Amniotic stem cell (primary cell): ENCODE results near the gene SPATA6L.

Experiments
- DNase-seq: peaks from one replicate; lab custom pipeline; 2025; lab: John Stamatoyannopoulos, UW

The SPATA6L gene

DNA sequence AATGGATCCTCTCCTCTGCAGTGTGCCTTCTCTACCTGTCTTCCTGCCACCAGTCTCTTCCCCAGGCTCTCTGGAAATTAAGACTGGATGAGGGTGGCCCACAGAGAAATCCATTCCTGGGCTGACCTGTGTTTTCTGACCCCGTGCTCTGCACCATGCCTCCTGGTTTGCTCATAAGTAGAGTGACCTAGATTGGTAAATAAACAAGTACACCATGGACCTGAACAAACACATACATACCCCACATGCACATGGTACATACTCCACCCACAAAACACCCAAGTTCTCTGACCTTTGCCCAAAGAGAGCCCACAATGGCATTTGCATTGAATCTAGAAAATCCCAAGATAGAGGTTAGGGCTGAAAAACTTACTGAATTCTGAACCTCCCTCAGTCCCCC lies 81.6 kb downstream of the SPATA6L start:
- no peak for DNase-seq

DNA sequence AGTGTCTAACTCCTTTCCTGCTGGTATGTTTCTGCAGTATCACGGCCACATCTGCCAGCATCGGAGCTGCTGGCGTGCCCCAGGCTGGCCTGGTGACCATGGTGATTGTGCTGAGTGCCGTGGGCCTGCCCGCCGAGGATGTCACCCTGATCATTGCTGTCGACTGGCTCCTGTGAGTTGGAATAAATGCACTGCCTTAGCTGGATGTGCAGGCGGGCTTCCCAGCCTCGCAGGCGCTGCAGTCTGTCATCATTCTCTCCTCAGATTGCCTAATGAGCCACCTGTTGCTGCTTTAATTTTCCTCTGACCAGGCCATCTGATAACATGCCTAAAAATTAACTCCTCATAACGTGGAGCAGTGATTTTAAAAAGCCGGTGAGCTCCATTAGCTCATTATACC lies 83.3 kb downstream of the SPATA6L start:
- DNase-seq, result no peak

DNA sequence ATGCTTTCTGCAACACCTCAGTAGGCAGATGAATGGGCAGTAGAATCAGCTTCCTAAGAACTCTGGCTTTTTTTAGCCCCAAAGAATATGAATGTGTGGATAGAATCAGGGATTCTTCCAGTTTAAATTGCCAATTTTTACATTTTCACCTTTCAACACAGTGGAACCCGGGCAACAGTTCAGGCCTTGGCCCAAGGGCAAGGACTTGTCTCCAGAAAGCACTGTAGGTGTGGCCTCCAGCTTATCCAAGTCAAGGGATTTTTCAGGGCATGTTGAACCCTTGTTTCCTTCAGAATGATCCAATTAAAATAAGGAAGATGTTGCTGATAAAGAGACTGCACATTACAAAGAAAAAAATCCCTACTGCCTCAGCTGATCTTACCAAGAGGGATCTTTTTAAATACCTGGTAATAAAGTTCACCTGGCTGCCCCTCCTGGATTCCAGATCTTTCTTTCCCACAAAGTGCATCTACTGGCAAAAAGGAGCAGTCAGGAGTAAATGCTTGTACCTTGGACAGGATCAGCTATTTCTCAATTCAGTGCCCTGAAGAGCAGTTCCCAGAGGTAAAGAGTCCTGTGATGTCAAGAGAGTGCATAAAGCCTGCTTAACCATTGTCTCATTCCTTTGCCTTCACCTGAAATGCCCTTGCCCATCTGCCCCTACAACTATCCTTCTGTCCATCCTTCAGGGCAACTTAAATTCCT lies 84.3 kb downstream of the SPATA6L start:
- no peak for DNase-seq

DNA sequence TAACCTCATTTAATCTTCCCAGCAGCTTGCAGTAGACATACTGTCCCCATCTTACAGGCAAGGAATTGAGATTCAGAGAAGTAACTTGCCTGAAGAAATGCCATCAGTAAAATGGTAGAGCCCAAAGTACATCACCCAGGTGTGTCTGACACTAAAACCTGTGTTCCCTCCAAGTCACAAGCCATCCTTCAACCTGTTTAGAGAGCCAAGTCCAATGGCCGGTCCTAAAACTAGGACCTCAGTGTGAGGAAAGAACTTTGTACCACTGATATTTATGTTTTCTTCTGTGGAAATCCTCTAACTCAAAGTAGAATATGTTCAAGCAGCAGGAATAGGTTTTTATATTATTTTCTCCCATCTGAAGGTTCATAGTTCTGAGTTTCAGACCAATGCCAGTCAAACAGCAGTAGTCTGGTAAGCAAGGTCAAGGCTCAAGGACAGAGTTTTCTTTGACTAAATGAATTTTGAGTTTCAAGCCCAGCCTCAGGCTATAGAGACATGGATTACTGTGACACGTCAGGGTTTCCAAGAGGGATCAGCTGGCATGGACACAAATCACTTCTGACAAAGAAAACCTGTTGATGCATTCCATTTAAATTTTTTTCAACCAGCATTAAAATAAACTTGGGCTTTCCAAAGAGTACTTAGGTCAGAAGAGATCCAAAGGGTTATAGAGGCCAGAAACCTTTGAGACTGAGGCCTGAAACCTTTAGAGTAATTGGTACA lies 85.1 kb downstream of the SPATA6L start:
- no peak for DNase-seq

DNA sequence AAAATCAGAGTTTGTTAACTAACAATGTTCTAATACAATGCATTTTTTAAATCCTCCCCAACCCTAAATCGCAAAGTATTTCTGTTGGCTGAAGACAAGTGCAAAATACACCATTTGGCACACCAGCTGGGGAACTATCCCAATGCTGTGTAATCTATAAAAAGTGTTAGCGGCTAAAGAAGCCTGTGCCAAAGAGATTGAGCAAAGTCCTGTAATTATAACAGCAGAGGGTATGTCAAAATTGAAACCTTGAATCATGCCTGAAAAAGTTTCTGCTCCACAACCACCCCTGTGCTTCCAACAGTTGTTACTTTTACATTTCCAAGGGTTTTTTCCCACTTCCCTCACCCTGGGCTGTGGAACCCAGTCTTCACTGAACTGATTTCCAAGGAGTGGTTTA lies 87.3 kb downstream of the SPATA6L start:
- no peak for DNase-seq

DNA sequence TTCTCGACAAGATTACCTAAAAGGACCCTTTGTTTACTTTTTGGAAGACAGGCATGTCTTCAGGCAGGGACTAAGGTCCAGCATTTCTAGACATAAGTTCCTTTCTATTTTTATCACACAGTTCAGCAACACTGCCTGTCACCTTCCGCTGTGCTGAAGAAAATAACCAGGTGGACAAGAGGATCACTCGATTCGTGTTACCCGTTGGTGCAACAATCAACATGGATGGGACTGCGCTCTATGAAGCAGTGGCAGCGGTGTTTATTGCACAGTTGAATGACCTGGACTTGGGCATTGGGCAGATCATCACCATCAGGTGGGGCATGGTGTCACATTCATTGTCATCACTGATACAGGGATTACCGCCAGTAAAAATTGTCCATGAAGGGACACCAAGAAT lies 89.8 kb downstream of the SPATA6L start:
- DNase-seq, result no peak

DNA sequence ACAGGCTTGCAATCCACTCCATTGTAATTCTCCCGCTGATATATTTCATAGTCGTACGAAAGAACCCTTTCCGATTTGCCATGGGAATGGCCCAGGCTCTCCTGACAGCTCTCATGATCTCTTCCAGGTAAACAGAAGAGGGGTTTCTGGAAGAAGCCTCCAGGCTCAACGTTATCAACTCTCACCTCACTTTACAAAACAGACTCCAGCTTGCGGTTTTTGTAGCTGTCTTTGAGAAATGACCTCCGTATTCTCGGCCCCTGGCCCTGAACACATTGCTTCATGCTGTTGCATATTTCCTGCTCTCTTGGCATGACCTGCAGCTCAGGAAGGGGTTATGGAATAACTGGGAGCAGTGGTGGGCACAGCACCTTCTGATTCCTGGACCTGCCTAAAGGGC lies 90.3 kb downstream of the SPATA6L start:
- no peak for DNase-seq

DNA sequence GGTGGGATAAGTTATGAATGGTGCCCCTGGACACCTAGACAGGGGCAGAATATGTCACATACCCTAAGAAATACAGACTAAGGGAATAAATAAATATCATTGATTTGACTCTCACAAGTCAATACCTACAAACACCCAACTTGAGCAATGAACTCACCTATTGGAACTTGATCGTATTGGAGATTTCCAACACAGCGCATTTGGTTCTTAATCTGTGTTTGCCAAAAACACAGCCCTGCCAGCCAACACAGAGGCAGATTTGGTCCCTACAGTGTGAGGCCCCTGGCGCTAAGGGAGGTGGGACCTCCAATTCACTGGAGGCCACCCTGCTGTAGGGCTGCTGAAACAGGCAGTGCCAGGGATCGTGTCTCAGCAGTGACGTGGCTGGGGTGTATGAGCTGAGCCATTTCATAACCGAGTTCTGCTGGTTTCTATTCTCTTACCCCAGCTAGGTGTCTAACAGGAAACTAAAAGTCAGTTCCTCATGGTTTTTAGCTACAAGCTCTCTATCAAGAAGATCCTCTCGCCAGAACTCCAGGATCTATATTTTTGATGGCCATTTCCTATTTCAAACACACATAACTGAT lies 91.5 kb downstream of the SPATA6L start:
- no peak for DNase-seq

DNA sequence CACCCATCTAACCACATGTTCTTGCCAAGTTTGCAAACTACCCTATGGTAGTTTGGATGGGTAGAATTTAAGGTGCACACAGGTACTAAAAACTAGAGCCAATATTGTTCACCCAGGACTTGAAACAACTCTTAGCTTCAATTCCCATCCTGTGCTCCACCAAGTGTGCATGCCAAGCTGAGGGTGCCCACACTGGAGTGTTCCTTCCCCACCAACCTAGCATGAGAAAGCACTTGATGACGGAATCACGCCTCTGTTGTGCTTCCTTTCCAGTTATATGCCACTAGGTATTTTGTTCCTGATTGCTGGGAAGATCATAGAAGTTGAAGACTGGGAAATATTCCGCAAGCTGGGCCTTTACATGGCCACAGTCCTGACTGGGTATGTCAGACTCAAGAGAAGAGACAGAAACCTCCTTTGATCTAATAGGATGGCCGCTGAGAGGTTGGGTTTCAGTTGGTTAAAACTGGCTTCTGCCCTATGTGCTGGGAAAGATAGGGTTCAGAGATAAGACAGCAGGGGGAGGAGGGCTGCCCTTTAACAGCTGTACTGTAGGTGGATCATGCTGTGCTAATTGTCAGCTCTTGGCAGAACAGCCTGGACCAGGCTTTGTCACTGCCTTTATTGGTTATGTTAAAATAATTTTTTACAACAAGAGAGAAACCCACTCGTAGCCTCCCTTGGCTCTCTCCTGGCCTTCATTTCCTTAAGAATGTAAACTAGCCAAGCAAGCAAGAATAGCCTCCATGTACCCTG lies 92.5 kb downstream of the SPATA6L start:
- DNase-seq, result no peak

DNA sequence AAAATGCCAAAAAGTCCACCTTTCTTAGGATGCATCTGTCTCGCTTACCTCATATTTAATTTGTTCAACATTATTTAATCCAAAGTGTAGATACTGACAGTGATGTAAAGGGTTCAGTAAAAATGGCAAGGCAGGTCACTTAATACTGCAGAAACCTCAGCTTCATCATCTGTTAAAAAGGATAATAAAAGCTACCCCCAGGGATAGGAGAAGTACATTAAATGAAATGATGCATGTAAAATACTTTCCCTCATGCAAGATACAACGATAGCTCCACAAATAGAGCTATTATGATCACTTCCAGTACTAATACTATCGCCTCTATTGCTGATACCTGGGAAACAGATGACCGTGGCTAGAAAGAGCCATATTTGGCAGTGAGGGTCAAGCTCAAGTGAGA lies 93.1 kb downstream of the SPATA6L start:
- no peak for DNase-seq

DNA sequence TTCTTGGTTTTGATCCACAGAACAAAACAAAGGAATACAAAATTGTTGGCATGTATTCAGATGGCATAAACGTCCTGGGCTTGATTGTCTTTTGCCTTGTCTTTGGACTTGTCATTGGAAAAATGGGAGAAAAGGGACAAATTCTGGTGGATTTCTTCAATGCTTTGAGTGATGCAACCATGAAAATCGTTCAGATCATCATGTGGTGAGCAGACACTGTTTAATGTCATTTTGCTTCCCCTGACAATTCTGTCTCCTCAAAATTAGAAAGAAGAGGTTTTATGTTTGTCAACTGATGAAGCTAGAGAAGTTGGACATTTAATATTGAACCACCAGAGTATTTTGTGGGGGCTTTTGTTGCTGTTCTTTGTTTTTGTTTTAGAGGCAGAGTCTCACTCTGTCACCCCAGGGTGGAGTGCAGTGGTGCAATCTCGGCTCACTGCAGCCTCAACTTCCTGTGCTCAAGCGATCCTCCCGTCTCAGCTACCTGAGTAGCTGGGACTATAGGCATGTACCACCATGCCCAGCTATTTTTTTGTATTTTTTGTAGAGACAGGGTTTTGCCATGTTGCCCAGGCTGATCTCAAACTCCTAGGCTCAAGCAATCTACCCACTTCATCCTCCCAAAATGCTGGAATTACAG lies 94.0 kb downstream of the SPATA6L start:
- DNase-seq, result no peak

DNA sequence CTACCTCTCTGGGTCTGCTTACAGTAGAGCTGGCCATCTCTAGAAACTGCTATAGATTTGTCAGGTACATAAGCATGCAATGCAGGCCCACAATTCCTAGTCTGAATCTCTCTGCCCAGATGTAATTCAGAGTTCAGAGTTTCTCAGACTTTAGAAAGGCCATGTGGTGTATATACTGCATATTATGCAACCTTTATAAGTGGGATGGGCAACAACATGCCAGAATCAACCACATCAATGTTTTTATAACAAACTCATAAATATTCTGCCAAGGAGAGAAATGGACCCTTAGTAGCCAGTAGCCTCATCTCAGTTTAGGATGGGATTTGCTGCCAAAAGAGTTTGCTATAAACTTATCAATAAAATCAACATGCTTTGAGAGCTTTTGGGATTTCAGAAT lies 97.2 kb downstream of the SPATA6L start:
- no peak for DNase-seq

DNA sequence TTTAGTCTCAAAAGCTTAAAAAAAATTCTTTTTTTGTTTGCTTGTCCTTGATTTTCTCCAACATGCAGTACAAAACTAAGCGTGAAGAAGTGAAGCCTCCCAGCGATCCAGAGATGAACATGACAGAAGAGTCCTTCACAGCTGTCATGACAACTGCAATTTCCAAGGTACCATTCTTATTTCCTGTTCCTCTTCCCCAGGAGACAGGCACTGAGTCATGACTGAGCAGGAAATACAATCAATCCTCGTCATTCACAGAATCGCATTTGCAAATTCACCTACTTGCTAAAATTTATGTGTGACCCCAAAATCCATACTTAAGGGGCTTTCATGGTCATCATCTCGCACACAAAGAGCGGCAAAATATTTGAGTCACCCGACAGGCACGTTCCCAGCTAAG lies 98.7 kb downstream of the SPATA6L start:
- no peak for DNase-seq

DNA sequence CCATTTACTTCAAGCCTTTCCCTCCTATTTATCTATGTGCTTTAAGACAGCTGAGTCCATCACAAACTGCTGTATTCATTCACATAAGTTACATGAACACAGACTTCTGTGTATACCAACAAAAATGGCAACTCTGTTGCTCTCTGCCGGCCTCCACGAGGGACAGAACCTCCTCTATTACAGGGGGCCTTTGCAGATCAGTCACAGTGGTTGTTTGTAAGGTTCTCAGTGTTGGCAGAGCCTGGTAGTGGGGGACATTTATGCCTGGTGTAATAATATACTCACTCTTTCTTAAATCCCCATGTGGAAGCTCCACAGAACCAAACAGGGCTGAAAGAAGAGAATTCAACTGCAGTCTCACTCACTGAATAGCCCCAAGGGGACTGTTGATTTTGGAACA lies 99.5 kb downstream of the SPATA6L start:
- DNase-seq, result no peak

DNA sequence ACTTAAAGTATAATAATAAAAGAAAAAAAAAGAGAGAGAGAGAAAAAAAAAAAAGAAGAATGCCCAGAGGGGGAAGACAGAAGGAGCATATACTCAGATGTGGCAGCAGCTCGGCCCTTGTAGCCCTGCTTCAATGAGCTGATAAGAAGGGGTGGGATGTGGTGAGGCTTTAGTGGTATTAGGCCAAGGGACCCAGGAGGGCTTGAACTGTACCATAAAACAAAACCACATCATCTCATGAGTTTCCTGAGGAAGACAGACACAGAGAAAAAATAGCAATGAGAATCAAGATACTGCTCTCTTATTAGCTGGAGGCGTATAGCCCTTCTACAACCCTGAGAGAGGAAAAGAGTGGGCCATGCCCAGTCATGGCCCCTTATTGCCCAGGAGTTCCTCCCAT lies 103.2 kb downstream of the SPATA6L start:
- DNase-seq, result no peak

DNA sequence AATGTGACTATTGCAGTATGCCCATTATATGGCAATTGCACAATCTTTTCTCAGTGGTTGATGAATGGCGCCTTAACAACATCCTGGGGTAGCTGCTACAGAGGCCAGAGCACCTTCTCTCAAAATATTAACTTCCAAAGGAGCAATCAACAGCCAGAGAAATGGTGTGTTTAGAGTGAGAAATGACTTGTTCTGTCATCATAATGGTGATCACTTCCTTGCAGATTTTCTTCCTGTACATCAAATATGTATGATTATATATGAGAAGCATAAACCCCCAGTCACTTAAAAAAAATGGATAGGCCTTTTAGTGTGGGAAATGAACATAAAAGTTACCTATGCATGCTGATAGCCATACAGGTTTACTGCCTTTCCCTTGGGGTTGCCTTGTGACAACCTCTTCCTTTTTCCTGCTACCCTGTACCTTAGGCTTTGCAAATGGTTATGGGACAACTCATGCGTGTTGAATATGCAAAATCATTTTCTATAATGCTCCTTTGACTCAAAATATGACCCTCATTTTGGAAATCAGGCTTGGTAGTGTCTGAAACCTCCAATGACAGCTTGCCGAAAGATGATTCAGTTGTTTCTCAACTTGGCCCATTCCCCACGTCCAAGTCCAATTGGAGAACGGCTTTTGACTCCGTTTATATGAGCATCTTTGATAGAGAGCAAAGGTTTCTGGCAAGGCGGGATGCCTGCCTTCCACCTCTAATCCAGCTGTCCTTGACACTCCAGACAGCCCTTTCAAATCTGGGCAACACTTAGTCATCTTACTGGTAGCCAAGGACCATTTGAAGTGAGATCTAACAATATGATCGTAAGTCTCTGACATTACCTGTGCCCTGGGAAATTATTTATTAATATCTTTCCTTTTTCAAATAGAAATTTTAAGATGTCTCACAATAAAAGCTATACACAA lies 106.8 kb downstream of the SPATA6L start:
- DNase-seq, result no peak

DNA sequence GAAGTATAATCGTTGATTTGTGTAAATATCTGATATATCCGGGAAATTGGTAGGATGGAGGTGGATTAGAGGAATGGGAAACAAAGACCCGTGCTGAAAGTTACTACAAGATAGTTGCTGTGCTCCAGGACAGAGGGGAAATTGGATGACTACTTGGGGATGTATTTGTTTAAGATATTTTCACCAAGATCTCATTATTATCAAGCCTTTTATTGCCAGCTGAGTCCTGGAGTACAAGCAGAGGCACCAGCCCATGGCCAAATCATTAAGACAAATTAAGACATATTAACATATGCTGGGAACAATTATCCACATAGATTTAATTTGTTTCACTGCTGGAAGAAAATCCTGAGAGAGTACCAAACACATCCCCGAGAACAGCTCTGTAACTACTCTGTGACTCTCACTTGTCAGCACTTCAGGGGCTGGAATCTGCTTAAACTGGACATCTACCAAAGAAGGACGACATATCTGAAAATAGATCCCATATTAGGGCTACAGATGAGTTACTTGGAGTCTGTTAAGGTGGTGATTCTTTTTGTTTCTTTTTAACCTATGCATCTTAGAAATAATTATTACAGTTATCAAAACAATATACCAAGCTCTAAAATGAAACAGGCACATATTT lies 107.8 kb downstream of the SPATA6L start:
- no peak for DNase-seq

DNA sequence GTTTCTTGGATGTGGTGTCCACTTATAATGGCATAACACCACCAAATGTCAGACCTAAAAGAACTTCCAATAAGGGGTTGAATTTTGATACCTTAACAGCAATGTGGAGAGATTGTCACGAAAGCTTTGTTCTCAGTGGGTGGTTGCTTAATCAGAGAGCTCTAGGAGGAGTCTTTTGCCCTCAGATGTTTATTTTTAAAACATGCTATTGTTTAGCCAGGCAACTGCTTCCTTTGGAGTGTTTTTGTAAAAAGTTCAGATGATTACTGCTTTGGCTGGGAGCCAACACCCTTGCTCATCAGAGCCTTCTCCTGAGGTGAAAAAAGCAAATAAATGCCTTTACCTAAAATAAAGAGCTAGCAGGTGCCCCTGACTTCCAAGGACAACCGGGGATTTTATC lies 111.0 kb downstream of the SPATA6L start:
- no peak for DNase-seq

DNA sequence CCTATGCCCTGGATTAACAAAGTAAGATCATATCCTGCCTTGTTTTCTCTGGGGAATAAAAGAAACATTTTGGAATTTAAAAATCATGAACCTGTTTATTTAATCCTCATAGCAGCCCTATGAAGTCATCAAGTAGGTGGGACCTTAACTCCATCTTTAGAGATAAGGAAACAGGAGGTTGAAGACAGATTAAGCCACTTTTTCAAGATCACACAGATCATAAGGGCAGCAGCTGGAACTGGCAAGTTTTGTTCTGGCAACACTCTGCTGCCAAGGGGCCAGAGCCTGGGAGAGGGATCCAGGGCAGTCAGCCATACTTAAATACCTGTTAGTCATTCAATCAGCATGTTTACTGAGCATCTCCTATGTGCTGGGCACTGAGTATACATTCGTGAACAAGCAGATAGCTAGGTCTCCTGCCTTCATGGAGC lies 112.3 kb downstream of the SPATA6L start:
- DNase-seq, result no peak

DNA sequence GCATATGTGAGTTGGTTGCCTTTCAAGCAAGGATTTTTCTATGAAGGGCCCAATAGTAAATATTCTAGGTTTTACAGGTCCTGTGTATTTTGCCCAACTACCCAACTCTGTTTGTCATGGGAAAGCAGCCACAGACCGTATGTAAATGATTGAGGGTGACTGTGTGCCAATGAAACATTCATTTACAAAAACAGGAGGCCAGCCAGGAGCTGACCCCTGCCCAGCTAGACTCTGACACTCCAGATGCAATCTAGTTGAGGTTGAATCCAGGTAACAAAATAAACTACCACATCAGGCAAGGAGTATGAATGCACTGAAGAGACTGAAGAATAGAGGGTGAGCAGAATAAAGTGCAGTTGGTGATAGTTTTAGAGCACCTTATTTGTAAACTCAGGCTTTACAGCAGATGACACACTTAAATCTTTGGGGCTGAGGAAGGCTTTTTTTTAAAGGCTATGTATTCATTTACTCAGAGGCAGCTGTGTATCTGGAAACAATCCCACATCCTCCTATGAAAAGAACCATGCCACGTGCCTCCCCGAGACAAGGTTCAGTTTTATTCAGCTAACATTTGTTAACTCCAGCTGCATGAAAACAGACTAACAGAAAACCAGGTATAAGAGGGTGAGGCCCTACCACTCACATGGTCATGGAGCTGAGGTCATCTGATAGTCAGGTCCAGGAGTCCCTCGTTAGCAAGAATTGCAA lies 115.3 kb downstream of the SPATA6L start:
- no peak for DNase-seq
